Neural cell (in vitro differentiated cells): ENCODE measurements around the gene LVRN. TPM values are rescaled to one million over a fixed set of nuclear protein-coding genes. Genes with fewer than 3 reads are reported as not detected.

Source experiments
- H2AFZ ChIP-seq: fragments of 200-600, 300-800 bp; sonication (generic), shearing (Covaris generic); 2 replicates; pipeline ENCODE4 v1.6.0; 2014; ENCODE audit warnings: low read depth, mild to moderate bottlenecking, antibody characterized with exemption, low read length, moderate library complexity
- H3F3A ChIP-seq: fragments of 200-600 bp; shearing (Covaris generic); 2 replicates; pipeline ENCODE4 v1.6.1; 2016; ENCODE audit warnings: mild to moderate bottlenecking, moderate library complexity, mixed read lengths, antibody characterized with exemption, low read length; ENCODE audit not compliant: insufficient read depth, poor library complexity, severe bottlenecking
- H3K27ac ChIP-seq: fragments of 200-600, 300-800 bp; sonication (generic), shearing (Covaris generic); 2 replicates; pipeline ENCODE4 v1.5.1; 2014; ENCODE audit warnings: mild to moderate bottlenecking, low read length, moderate library complexity
- H3K27me3 ChIP-seq: fragments of 300-800, 200-600 bp; sonication (generic), shearing (Covaris generic); 2 replicates; pipeline ENCODE4 v1.6.0; 2014; ENCODE audit warnings: mild to moderate bottlenecking, low read depth, low read length, moderate library complexity; ENCODE audit not compliant: insufficient read depth
- H3K36me3 ChIP-seq: fragments of 300-800, 200-600 bp; sonication (generic), shearing (Covaris generic); 2 replicates; pipeline ENCODE4 v1.5.1; 2014; ENCODE audit warnings: mild to moderate bottlenecking, antibody characterized with exemption, low read length, moderate library complexity; ENCODE audit not compliant: insufficient read depth
- H3K4me2 ChIP-seq: fragments of 300-800, 200-600 bp; sonication (generic), shearing (Covaris generic); 2 replicates; pipeline ENCODE4 v1.6.0; 2014; ENCODE audit warnings: mild to moderate bottlenecking, low read length
- H3K4me3 ChIP-seq: fragments of 300-800, 200-600 bp; sonication (generic), shearing (Covaris generic); 2 replicates; pipeline ENCODE4 v1.5.1; 2014; ENCODE audit warnings: mild to moderate bottlenecking, low read length, moderate library complexity
- H3K79me2 ChIP-seq: fragments of 200-600 bp; shearing (Covaris generic); replicated peaks from 2 replicates; pipeline ENCODE4 v1.6.0; 2014; ENCODE audit warnings: mild to moderate bottlenecking, low read length, moderate library complexity; ENCODE audit not compliant: insufficient read depth
- H3K9ac ChIP-seq: fragments of 300-800, 200-600 bp; sonication (generic), shearing (Covaris generic); 2 replicates; pipeline ENCODE4 v1.6.1; 2016; ENCODE audit warnings: mild to moderate bottlenecking, low read length, mixed read lengths
- H3K9me2 ChIP-seq: fragments of 200-600 bp; shearing (Covaris generic); 2 replicates; pipeline ENCODE4 v1.6.1; 2016; ENCODE audit warnings: mild to moderate bottlenecking, low read length, mixed read lengths; ENCODE audit not compliant: insufficient read depth
- H3K9me3 ChIP-seq: fragments of 200-600, 300-800 bp; sonication (generic), shearing (Covaris generic); 2 replicates; pipeline ENCODE4 v1.6.1; 2016; ENCODE audit warnings: mild to moderate bottlenecking, mixed run types, low read length, moderate library complexity, mixed read lengths
- H4K20me1 ChIP-seq: fragments of 200-600 bp; shearing (Covaris generic); 2 replicates; pipeline ENCODE4 v1.6.1; 2016; ENCODE audit warnings: mild to moderate bottlenecking, mixed run types; ENCODE audit not compliant: insufficient read depth
- EP300 ChIP-seq: fragments of 450-650 bp; conservative IDR thresholded peaks from 2 replicates; pipeline ENCODE4 v1.6.1; 2014; ENCODE audit warnings: antibody characterized with exemption, mild to moderate bottlenecking, moderate library complexity; ENCODE audit not compliant: poor library complexity, severe bottlenecking
- EZH2 ChIP-seq: fragments of 200-600, 300-800 bp; shearing (Covaris generic), sonication (generic); IDR thresholded peaks from 2 replicates; pipeline ENCODE4 v1.6.1; 2014; ENCODE audit warnings: antibody characterized with exemption, low read length, borderline replicate concordance, mild to moderate bottlenecking; ENCODE audit not compliant: insufficient read depth, poor library complexity, severe bottlenecking
- MXI1 ChIP-seq: fragments of 450-650 bp; conservative IDR thresholded peaks from 2 replicates; pipeline ENCODE4 v1.6.1; 2014; ENCODE audit warnings: antibody characterized with exemption, mild to moderate bottlenecking; ENCODE audit not compliant: poor library complexity, severe bottlenecking
- POLR2AphosphoS5 ChIP-seq: IDR thresholded peaks from 2 replicates; pipeline ENCODE4 v1.6.1; 2012
- RAD21 ChIP-seq: fragments of 450-650 bp; conservative IDR thresholded peaks from 2 replicates; pipeline ENCODE4 v1.6.1; 2014; ENCODE audit warnings: antibody characterized with exemption, mild to moderate bottlenecking, moderate library complexity
- SMC3 ChIP-seq: fragments of 450-650 bp; conservative IDR thresholded peaks from 2 replicates; pipeline ENCODE4 v1.6.1; 2014; ENCODE audit warnings: antibody characterized with exemption, mild to moderate bottlenecking, moderate library complexity; ENCODE audit not compliant: poor library complexity
- TAF1 ChIP-seq: IDR thresholded peaks from 2 replicates; pipeline ENCODE4 v1.6.1; 2012; ENCODE audit warnings: low read depth
- polyA plus RNA-seq: library from polyadenylated mRNA; depleted of rRNA; stranded (reverse); fragments of >200 nt; gene quantifications from 2 replicates; pipeline ENCODE4 v1.2.3, GENCODE V29; 2014
- TF ChIP-seq, protein P1 (sequence below): fragments of 450-650 bp; IDR thresholded peaks from 2 replicates; pipeline ENCODE4 v1.5.1; 2014; ENCODE audit warnings: antibody characterized with exemption, mild to moderate bottlenecking, moderate library complexity; ENCODE audit not compliant: poor library complexity, severe bottlenecking
- TF ChIP-seq, protein P2 (sequence below): IDR thresholded peaks from 2 replicates; pipeline ENCODE4 v1.6.1; 2012; ENCODE audit warnings: borderline replicate concordance

Gene LVRN
- polyA plus RNA-seq, 1 donor from 2014 or later: 3.5 TPM

DNA sequence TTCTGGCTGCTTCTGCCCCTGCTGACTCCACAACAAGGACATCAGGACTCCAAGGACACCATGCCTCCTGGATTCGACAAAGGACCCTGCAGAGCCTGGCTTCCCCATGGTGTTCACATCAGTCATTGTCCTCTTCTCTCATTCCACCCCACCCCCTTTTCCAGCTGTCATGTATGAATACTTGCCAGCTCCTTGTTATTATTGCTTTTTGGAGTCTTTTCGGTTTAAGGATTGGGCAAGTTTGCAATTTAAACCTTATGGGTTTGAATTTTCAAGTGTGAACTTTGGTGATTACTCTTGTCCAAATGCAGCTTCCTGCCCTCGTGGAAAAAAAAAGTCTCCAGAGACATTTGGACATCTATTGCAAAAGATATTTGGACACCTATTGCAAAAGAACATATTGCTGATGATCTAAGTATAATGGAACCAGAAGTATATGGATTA lies 14.2 kb upstream of the LVRN start:
- Histone ChIP-seq H3K9me2 (no peaks in the 10 kb centered on the region), H3K27ac (no peak overlapping the region), H3K9ac (no peak overlapping the region), H4K20me1 (no peaks in the 10 kb centered on the region), H3K79me2 (no peaks in the 10 kb centered on the region), H3F3A (no peaks in the 10 kb centered on the region), H3K4me2 (no peak overlapping the region), H3K36me3 (no peaks in the 10 kb centered on the region), H3K4me3 (no peak overlapping the region), H3K27me3 (no peaks in the 10 kb centered on the region), H2AFZ (no peak overlapping the region), H3K9me3 (no peaks in the 10 kb centered on the region)
- TF ChIP-seq POLR2AphosphoS5 (no peak), MXI1 (no peak), EP300 (no peak), EZH2 (no peak), SMC3 (no peak), RAD21 (no peak), TAF1 (no peak)
- TF ChIP-seq, protein P1, sequence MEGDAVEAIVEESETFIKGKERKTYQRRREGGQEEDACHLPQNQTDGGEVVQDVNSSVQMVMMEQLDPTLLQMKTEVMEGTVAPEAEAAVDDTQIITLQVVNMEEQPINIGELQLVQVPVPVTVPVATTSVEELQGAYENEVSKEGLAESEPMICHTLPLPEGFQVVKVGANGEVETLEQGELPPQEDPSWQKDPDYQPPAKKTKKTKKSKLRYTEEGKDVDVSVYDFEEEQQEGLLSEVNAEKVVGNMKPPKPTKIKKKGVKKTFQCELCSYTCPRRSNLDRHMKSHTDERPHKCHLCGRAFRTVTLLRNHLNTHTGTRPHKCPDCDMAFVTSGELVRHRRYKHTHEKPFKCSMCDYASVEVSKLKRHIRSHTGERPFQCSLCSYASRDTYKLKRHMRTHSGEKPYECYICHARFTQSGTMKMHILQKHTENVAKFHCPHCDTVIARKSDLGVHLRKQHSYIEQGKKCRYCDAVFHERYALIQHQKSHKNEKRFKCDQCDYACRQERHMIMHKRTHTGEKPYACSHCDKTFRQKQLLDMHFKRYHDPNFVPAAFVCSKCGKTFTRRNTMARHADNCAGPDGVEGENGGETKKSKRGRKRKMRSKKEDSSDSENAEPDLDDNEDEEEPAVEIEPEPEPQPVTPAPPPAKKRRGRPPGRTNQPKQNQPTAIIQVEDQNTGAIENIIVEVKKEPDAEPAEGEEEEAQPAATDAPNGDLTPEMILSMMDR: no peak
- TF ChIP-seq, protein P2, sequence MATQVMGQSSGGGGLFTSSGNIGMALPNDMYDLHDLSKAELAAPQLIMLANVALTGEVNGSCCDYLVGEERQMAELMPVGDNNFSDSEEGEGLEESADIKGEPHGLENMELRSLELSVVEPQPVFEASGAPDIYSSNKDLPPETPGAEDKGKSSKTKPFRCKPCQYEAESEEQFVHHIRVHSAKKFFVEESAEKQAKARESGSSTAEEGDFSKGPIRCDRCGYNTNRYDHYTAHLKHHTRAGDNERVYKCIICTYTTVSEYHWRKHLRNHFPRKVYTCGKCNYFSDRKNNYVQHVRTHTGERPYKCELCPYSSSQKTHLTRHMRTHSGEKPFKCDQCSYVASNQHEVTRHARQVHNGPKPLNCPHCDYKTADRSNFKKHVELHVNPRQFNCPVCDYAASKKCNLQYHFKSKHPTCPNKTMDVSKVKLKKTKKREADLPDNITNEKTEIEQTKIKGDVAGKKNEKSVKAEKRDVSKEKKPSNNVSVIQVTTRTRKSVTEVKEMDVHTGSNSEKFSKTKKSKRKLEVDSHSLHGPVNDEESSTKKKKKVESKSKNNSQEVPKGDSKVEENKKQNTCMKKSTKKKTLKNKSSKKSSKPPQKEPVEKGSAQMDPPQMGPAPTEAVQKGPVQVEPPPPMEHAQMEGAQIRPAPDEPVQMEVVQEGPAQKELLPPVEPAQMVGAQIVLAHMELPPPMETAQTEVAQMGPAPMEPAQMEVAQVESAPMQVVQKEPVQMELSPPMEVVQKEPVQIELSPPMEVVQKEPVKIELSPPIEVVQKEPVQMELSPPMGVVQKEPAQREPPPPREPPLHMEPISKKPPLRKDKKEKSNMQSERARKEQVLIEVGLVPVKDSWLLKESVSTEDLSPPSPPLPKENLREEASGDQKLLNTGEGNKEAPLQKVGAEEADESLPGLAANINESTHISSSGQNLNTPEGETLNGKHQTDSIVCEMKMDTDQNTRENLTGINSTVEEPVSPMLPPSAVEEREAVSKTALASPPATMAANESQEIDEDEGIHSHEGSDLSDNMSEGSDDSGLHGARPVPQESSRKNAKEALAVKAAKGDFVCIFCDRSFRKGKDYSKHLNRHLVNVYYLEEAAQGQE: no peak

DNA sequence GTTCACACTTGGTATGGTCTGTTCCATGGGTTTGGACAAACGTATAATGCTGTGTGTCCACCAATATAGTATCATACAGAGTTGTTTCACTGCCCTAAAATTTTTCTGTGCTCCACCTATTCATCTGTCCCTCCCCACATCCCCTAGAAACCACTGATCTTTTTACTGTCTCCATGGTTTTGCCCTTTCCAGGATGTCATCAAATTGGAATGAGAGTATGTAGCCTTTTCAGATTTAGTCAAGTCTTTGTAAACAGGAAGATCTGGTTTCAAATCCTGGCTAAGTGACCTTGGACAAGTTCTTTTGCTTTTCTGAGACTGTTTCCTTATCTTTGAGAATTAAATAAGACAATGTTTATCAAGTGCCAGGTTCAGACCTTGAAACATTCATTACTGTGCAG lies 13.2 kb upstream of the LVRN start:
- Histone ChIP-seq H3K9ac (no peak overlapping the region), H3K79me2 (no peaks in the 10 kb centered on the region), H3K4me2 (no peak overlapping the region), H3K27ac (no peak overlapping the region), H4K20me1 (no peaks in the 10 kb centered on the region), H3K27me3 (no peaks in the 10 kb centered on the region), H3F3A (no peaks in the 10 kb centered on the region), H3K9me2 (no peaks in the 10 kb centered on the region), H3K9me3 (no peaks in the 10 kb centered on the region), H3K36me3 (no peaks in the 10 kb centered on the region), H2AFZ (no peak overlapping the region), H3K4me3 (no peak overlapping the region)
- no peak for TF ChIP-seq EP300
- TF ChIP-seq EZH2: no peak
- no peak for TF ChIP-seq SMC3
- no peak for TF ChIP-seq RAD21
- TF ChIP-seq POLR2AphosphoS5: no peak
- TF ChIP-seq, protein P2: no peak
- TF ChIP-seq, protein P1: no peak
- no peak for TF ChIP-seq MXI1
- no peak for TF ChIP-seq TAF1
